AG04449 (cell line): ENCODE data around the gene BCKDHA.

ENCODE experiments used
- CTCF ChIA-PET: fragments of 350-600 bp; formaldehyde crosslinking; extraction: SDS; loops from one replicate; lab custom pipeline; 2021; ENCODE audit warnings: antibody characterized with exemption; lab: Yijun Ruan, JAX
- POLR2A ChIA-PET: fragments of 400-600, 350-600 bp; formaldehyde crosslinking; extraction: SDS; loops from one replicate; lab custom pipeline; 2020; ENCODE audit warnings: antibody characterized with exemption, inconsistent platforms; lab: Yijun Ruan, JAX
- DNase-seq: peaks from one replicate; pipeline ENCODE4 v3.0.0-alpha.2; 2010; ENCODE audit warnings: low read depth, low spot score
- H3K4me3 ChIP-seq: 2 replicates; pipeline ENCODE4 v1.5.1; 2011; ENCODE audit warnings: low read depth, mild to moderate bottlenecking, control low read depth, low read length
- CTCF ChIP-seq: IDR thresholded peaks from one replicate; pipeline ENCODE4 v1.5.1; 2011; ENCODE audit warnings: mild to moderate bottlenecking, moderate library complexity, low read length, control low read depth, inconsistent platforms; ENCODE audit not compliant: insufficient read depth; ENCODE audit errors: missing control alignments

BCKDHA gene

GRCh38 chr19:41356984-41357739, 40.5 kb upstream of the BCKDHA start:
- DNase-seq = no peak
- no peak for TF ChIP-seq CTCF
- ChIA-PET POLR2A (interaction anchor here (0.5 kb wide), 1 partner anchor 26 kb away, joined by 3 read pairs; no protein-coding TSS in a partner anchor), CTCF (interaction anchor here (0.7 to 6.8 kb wide), 3 partner anchors 9 to 122 kb away, joined by 3 to 103 read pairs (median 4); partner anchors contain the start of gene B9D2)
- H3K4me3 ChIP-seq = no peak overlapping the region

GRCh38 chr19:41357746-41358145, 39.9 kb upstream of the BCKDHA start:
- TF ChIP-seq CTCF = no peak
- CTCF ChIA-PET = no interaction called here
- no peak for DNase-seq
- POLR2A ChIA-PET = interaction anchor here (0.5 kb wide), 1 partner anchor 25 kb away, joined by 3 read pairs; no protein-coding TSS in a partner anchor
- H3K4me3 ChIP-seq = no peak overlapping the region

GRCh38 chr19:41359741-41360140, 37.9 kb upstream of the BCKDHA start:
- ChIA-PET CTCF (interaction anchor here (1.0 kb wide), 1 partner anchor 10 kb away, joined by 4 read pairs; no protein-coding TSS in a partner anchor), POLR2A (no interaction called here)
- H3K4me3 ChIP-seq = no peak overlapping the region
- TF ChIP-seq CTCF = no peak
- DNase-seq = no peak

- POLR2A ChIA-PET = interaction anchor here (2.8 kb wide), 1 partner anchor 10 kb away, joined by 29 read pairs; the partner anchor contains the start of gene TGFB1
- TF ChIP-seq CTCF = no peak
- no peak overlapping the region for H3K4me3 ChIP-seq
- no peak for DNase-seq
- CTCF ChIA-PET = interaction anchor here (9.7 kb wide), 1 partner anchor 8 kb away, joined by 103 read pairs; the partner anchor contains the start of gene TGFB1
Observed at GRCh38 chr19:41362143-41362847, 35.3 kb upstream of the BCKDHA start.

GRCh38 chr19:41363371-41363752, 34.3 kb upstream of the BCKDHA start:
- ChIA-PET CTCF (interaction anchor here (2.7 to 9.7 kb wide), 2 partner anchors 9 to 42 kb away, joined by 13 to 103 read pairs; partner anchors contain the start of gene TGFB1), POLR2A (interaction anchor here (2.8 kb wide), 1 partner anchor 11 kb away, joined by 29 read pairs; the partner anchor contains the start of gene TGFB1)
- H3K4me3 ChIP-seq = peak overlapping the region; percentile 98
- TF ChIP-seq CTCF = no peak
- DNase-seq = no peak
